HepG2 (cell line): ENCODE results near the gene CCDC148. TPM values are rescaled to one million over a fixed set of nuclear protein-coding genes. Genes with fewer than 3 reads are reported as not detected.

Source experiments
- ARID2 ChIP-seq: sonication (generic); formaldehyde crosslinking; IDR thresholded peaks from 2 replicates; pipeline ENCODE4 v1.8.1; 2022; ENCODE audit warnings: mild to moderate bottlenecking, missing genetic modification reagents, borderline replicate concordance
- IRF2 ChIP-seq: IDR thresholded peaks from 2 replicates; pipeline ENCODE4 v1.6.1; 2018; ENCODE audit warnings: missing genetic modification reagents, missing compliant biosample characterization
- KLF6 ChIP-seq: IDR thresholded peaks from 2 replicates; pipeline ENCODE4 v1.8.0; 2016; ENCODE audit warnings: missing biosample characterization, missing genetic modification reagents
- PBX2 ChIP-seq: IDR thresholded peaks from 2 replicates; pipeline ENCODE4 v1.6.1; 2016; ENCODE audit warnings: control low read depth
- PHF5A ChIP-seq: IDR thresholded peaks from one replicate; pipeline ENCODE4 v1.6.1; 2018; ENCODE audit warnings: low read depth, missing genetic modification reagents; ENCODE audit not compliant: unreplicated experiment
- RNF219 ChIP-seq: sonication (generic); formaldehyde crosslinking; IDR thresholded peaks from 2 replicates; pipeline ENCODE4 v1.5.0; 2020; ENCODE audit warnings: mild to moderate bottlenecking, missing genetic modification reagents
- ZFP91 ChIP-seq: sonication (generic); formaldehyde crosslinking; IDR thresholded peaks from 2 replicates; pipeline ENCODE4 v1.9.0; 2022; ENCODE audit warnings: missing genetic modification reagents, mild to moderate bottlenecking, borderline replicate concordance
- ZNF18 ChIP-seq: sonication (generic); formaldehyde crosslinking; IDR thresholded peaks from 2 replicates; pipeline ENCODE4 v1.8.0; 2022; ENCODE audit warnings: mild to moderate bottlenecking, missing genetic modification reagents; ENCODE audit not compliant: insufficient replicate concordance
- ZNF556 ChIP-seq: sonication (generic); formaldehyde crosslinking; IDR thresholded peaks from 2 replicates; pipeline ENCODE4 v1.4.0; 2020; ENCODE audit warnings: mild to moderate bottlenecking, missing genetic modification reagents, borderline replicate concordance
- ZNF572 ChIP-seq: sonication (generic); formaldehyde crosslinking; IDR thresholded peaks from 2 replicates; pipeline ENCODE4 v1.5.1; 2020; ENCODE audit warnings: mild to moderate bottlenecking, missing genetic modification reagents
- ZNF614 ChIP-seq: IDR thresholded peaks from 2 replicates; pipeline ENCODE4 v1.6.1; 2018; ENCODE audit warnings: missing biosample characterization, missing genetic modification reagents, inconsistent platforms, borderline replicate concordance
- ZNF891 ChIP-seq: sonication (generic); formaldehyde crosslinking; IDR thresholded peaks from 2 replicates; pipeline ENCODE4 v1.5.0; 2020; ENCODE audit warnings: mild to moderate bottlenecking, missing genetic modification reagents
- polyA plus RNA-seq, 8 experiments: library from polyadenylated mRNA; depleted of rRNA in 3 of 8; stranded (reverse) in 7 of 8; unstranded in 1 of 8; fragments of >200 nt; fragmentation: Illumina TruSeq in 4 of 8; extraction: Trizol in 4 of 8; gene quantifications; 2 replicates each; pipeline versions ENCODE4 v1.2.1 to v1.2.3, GENCODE V29; 2011 to 2016; ENCODE audit warnings: low read depth in 4 of 8, missing spikeins in 1 of 8, mixed read lengths in 1 of 8; ENCODE audit not compliant: insufficient read depth in 1 of 8
- total RNA-seq, 5 experiments: library from RNA; depleted of rRNA; stranded (reverse); fragments of >200 nt; fragmentation: Illumina TruSeq; extraction: Trizol; gene quantifications; 2 replicates each; pipeline ENCODE4 v1.2.3, GENCODE V29; 2016; ENCODE audit warnings: low read depth in 1 of 5
- TF ChIP-seq, protein P1 (sequence below): sonication (generic); formaldehyde crosslinking; IDR thresholded peaks from 2 replicates; pipeline ENCODE4 v1.8.1; 2023; ENCODE audit warnings: mild to moderate bottlenecking, missing genetic modification reagents
- TF ChIP-seq, protein P2 (sequence below): sonication (generic); formaldehyde crosslinking; IDR thresholded peaks from 2 replicates; pipeline ENCODE4 v1.4.0; 2020; ENCODE audit warnings: mild to moderate bottlenecking, missing genetic modification reagents

CCDC148 gene
- total and polyA plus RNA-seq, 2 of the 13 experiments (the other 11 are each of a cell fraction or from before 2014, with no cell fraction given), result 0.30 to 0.49 TPM

DNA sequence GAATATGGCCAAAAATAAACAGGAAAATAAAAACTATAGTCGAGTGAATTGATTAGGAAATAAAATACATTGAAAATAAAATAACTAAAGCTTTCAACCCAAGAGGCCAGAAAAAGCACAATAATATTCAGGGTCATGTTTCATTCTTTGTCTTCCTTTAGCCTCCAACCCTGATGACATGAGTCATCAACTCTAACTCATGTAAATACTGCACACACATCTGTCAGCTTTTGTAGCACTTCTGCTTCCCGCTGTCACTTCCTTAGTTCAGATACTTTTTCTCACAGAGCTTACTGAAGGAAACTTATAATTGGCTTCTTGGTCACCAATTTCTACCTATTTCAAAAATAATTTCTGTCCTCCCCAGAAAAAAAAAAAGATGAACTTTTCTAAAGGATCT is 242.1 kb downstream of the CCDC148 start (continued):
- TF ChIP-seq, protein P1, sequence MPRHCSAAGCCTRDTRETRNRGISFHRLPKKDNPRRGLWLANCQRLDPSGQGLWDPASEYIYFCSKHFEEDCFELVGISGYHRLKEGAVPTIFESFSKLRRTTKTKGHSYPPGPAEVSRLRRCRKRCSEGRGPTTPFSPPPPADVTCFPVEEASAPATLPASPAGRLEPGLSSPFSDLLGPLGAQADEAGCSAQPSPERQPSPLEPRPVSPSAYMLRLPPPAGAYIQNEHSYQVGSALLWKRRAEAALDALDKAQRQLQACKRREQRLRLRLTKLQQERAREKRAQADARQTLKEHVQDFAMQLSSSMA (CRISPR knock-in tag), result no peak
- TF ChIP-seq IRF2 (CRISPR knock-in tag) (0 out of 2 replicates have a peak, but pooled peaks have one; percentile 21), ARID2 (CRISPR knock-in tag) (0 out of 2 replicates have a peak, but pooled peaks have one; percentile 3), ZNF891 (CRISPR knock-in tag) (no peak), KLF6 (CRISPR knock-in tag) (no peak), ZNF572 (CRISPR knock-in tag) (no peak), RNF219 (CRISPR knock-in tag) (no peak), PBX2 (CRISPR knock-in tag) (no peak), ZNF556 (CRISPR knock-in tag) (no peak), PHF5A (CRISPR knock-in tag) (no peak), ZNF614 (CRISPR knock-in tag) (0 out of 2 replicates have a peak, but pooled peaks have one; percentile 50), ZNF18 (no peak), ZFP91 (CRISPR knock-in tag) (no peak)
- TF ChIP-seq, protein P2, sequence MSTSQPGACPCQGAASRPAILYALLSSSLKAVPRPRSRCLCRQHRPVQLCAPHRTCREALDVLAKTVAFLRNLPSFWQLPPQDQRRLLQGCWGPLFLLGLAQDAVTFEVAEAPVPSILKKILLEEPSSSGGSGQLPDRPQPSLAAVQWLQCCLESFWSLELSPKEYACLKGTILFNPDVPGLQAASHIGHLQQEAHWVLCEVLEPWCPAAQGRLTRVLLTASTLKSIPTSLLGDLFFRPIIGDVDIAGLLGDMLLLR (CRISPR knock-in tag), result no peak
